ACHN (cell line): ENCODE data around the gene GHDC.
"Not testable (repeated sequence)": the region's sequence is repeated elsewhere in the genome, so short reads cannot be mapped to it uniquely, and the experiment has no call there.

ENCODE experiments used
- DNase-seq: peaks from one replicate; pipeline ENCODE4 v3.0.0-alpha.2; 2015
- in situ Hi-C: cut with HindIII; loops from 2 replicates; pipeline ENCODE4 v1.10.0; 2017; ENCODE audit warnings: low sequenced_read_pairs, low pct_ligation_motif_present, low pct_unique_long_range_greater_than_20kb

The GHDC gene

GRCh38 chr17:42187833-42188232 is 6.5 kb downstream of the GHDC start:
- DNase-seq = no peak
- in situ Hi-C loops = no loop called here

GRCh38 chr17:42186191-42186590 is 8.1 kb downstream of the GHDC start:
- in situ Hi-C loops, DNase-seq: not testable (repeated sequence)

- in situ Hi-C loops = no loop called here
- no peak for DNase-seq
Observed at GRCh38 chr17:42185621-42185930, 8.7 kb downstream of the GHDC start.

- DNase-seq = no peak
- in situ Hi-C loops = no loop called here
Observed at GRCh38 chr17:42184713-42185620, 9.3 kb downstream of the GHDC start, which contains the start of gene HCRT. Gene HCRT (minus strand): TSS chr17:42185452. CDS start chr17:42185365, 87 bp downstream.

- peak; percentile 82 for DNase-seq
Observed at GRCh38 chr17:42183741-42184711, 10.3 kb downstream of the GHDC start.

GRCh38 chr17:42182927-42183734 is 11.2 kb downstream of the GHDC start:
- peak; percentile 53 for DNase-seq
- in situ Hi-C loops = no loop called here

More at GRCh38 chr17:42183741-42184711, 10.3 kb downstream of the GHDC start:
- in situ Hi-C loops = no loop called here

GRCh38 chr17:42181851-42182207 is 12.5 kb downstream of the GHDC start:
- in situ Hi-C loops = no loop called here
- no peak for DNase-seq

- DNase-seq = peak; percentile 87
- in situ Hi-C loops = no loop called here
Observed at GRCh38 chr17:42180922-42181850, 13.1 kb downstream of the GHDC start, which contains the start of gene KCNH4. Gene KCNH4 (minus strand): TSS chr17:42181142. CDS start chr17:42180945, 197 bp downstream.

- in situ Hi-C loops = no loop called here
- no peak for DNase-seq
Observed at GRCh38 chr17:42180411-42180921, 13.8 kb downstream of the GHDC start.

- DNase-seq = peak; percentile 67
- in situ Hi-C loops = no loop called here
Observed at GRCh38 chr17:42179911-42180410, 14.3 kb downstream of the GHDC start.

GRCh38 chr17:42179335-42179734 is 15.0 kb downstream of the GHDC start:
- in situ Hi-C loops = no loop called here
- DNase-seq = no peak

GRCh38 chr17:42178817-42179216 is 15.5 kb downstream of the GHDC start:
- in situ Hi-C loops = no loop called here

GRCh38 chr17:42177684-42178083 is 16.6 kb downstream of the GHDC start:
- DNase-seq = no peak
- in situ Hi-C loops = no loop called here

More at GRCh38 chr17:42178817-42179216, 15.5 kb downstream of the GHDC start:
- no peak for DNase-seq

- in situ Hi-C loops = no loop called here
- DNase-seq = no peak
Observed at GRCh38 chr17:42174126-42174783, 20.0 kb downstream of the GHDC start.

GRCh38 chr17:42171831-42172230 is 22.5 kb downstream of the GHDC start:
- DNase-seq = no peak
- in situ Hi-C loops = no loop called here

- in situ Hi-C loops = no loop called here
Observed at GRCh38 chr17:42169351-42169750, 24.9 kb downstream of the GHDC start.

GRCh38 chr17:42167807-42168206 is 26.5 kb downstream of the GHDC start:
- no peak for DNase-seq
- in situ Hi-C loops = no loop called here

More at GRCh38 chr17:42169351-42169750, 24.9 kb downstream of the GHDC start:
- DNase-seq = no peak
